ENCODE data around the gene FLNB.

DNA sequence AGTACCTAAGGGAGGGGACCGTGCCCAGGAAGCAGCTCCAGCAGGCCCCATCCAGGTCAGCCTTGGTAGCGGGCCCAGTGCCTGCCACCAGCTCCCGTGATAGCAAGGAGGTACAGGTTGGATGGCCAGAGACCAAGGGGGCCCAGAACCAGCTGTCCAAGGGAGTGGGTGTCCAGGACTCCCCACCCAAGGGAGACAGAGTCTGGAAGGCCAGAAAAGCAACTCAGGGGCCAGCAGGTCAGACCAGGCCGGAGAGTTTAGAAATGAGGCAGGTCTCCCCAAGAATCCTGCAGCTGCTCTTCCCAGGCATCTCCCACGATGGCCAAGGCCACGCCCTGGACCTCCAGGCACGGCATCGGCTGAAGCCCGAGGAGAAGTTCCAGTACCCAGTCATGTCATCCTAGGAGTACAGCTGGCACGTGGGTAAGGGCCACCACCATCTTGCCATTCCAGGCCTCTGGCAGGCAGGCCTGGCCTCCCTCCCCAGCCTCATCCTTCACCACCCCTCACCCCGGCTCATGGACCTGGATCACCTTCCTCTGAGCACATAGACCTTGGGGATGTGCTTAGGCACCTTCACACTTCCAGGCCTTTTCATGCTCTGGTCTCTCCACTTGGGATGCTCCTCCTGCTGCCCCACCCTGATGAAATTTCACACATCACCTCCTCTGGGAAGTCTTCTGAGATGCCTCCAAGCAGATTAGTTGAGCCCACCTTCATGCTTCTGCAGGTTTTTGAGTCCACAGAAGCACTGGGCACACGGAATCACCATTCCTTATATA lies 172.1 kb downstream of the FLNB start:
- TF ChIP-seq CTCF (conservative IDR thresholded peaks at IDR 0.05) = no peak
- no peak for TF ChIP-seq ZFX (IDR thresholded peaks at IDR 0.05)
